Measurements from ENCODE around the gene AMELX. TPM values are rescaled to one million over a fixed set of nuclear protein-coding genes. Genes with fewer than 3 reads are reported as not detected.

The AMELX gene
- total and polyA plus RNA-seq, 2 of the 13 experiments (the other 11 are each of a cell fraction or from before 2014, with no cell fraction given), result not detected

DNA sequence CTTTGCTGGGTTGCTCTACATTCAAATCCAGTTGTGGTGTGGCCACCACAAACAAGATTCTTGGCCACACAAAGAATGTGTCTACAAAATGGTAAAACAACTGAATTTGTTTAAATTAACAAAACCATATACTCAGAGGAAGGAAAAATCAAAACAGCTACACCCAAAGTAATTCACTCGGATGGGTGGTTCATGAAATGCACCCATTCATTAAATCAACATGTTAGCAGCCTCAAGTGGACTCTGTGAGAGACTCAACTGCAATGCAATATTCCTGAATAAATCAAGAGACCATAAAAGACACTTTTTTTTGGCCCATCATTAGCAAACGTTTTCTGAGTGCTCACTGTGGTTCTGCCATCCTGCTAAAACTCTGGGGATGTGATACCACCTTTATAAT lies 11.2 kb upstream of the AMELX start:
- H3K4me2 ChIP-seq (ENCODE audit: low read depth, low read length), result no peak overlapping the region
- no TSS peak for BruUV-seq (replicated peaks)
- no peaks in the 10 kb centered on the region for H3K36me3 ChIP-seq (replicated peaks in 1 of 2; ENCODE audit: control insufficient read depth in 1 of 2, insufficient read depth in 2 of 2, low read length in 2 of 2)
- ChIA-PET CTCF (ENCODE audit: low intra/inter-chr PET ratio, low total read pairs) (no interaction called here), POLR2A (no interaction called here)
- WGBS (ENCODE audit: low lambda C conversion rate), result 0% methylated on average over 1 of the region's 2 CpGs
- no peaks in the 10 kb centered on the region for H3K4me1 ChIP-seq (ENCODE audit: insufficient read depth, low read length)
- H3K4me3 ChIP-seq (replicated peaks in 1 of 3; ENCODE audit: insufficient read depth in 1 of 3, low read depth in 2 of 3, low read length in 3 of 3), result no peak overlapping the region
- no peaks in the 10 kb centered on the region for H4K20me1 ChIP-seq (ENCODE audit: insufficient read depth, low read length)
- no peak overlapping the region for H2AFZ ChIP-seq (ENCODE audit: low read length)
- no peak for DNase-seq (ENCODE audit: low spot score)
- no peaks in the 10 kb centered on the region for H3K9me3 ChIP-seq (ENCODE audit: low read length)
- no peak overlapping the region for H3K27ac ChIP-seq (ENCODE audit: extremely low read length, insufficient read depth, low read length)
- H3K27me3 ChIP-seq (ENCODE audit: control insufficient read depth in 1 of 2, insufficient read depth in 2 of 2, low read length in 2 of 2), result no peaks in the 10 kb centered on the region
- no peaks in the 10 kb centered on the region for H3K79me2 ChIP-seq (ENCODE audit: insufficient read depth, low read length)
- in situ Hi-C loops (cut with HindIII; ENCODE audit: extremely low pct_ligation_motif_present, low pct_unique_long_range_greater_than_20kb) (no loop called here), intact Hi-C loops (cut with micrococcal nuclease; ENCODE audit: unreplicated experiment) (no loop called here)
- no peak for ATAC-seq
- FAIRE-seq, result no peak
- no peak overlapping the region for H3K9ac ChIP-seq (ENCODE audit: insufficient read depth, low read depth, low read length)
- TF ChIP-seq TGIF2 (CRISPR knock-in tag; IDR thresholded peaks at IDR 0.05), result no peak
- no peak for TF ChIP-seq AKNA (CRISPR knock-in tag; IDR thresholded peaks at IDR 0.05; ENCODE audit: borderline replicate concordance)
- no peak for TF ChIP-seq CREM (IDR thresholded peaks at IDR 0.05)
- no peak for TF ChIP-seq CREM (CRISPR knock-in tag; IDR thresholded peaks at IDR 0.05)
- no peak for TF ChIP-seq ATF1 (CRISPR knock-in tag; IDR thresholded peaks at IDR 0.05)
- no peak for TF ChIP-seq ZNF333 (CRISPR knock-in tag; IDR thresholded peaks at IDR 0.05; ENCODE audit: borderline replicate concordance)
- no peak for TF ChIP-seq ZBTB44 (CRISPR knock-in tag; IDR thresholded peaks at IDR 0.05)
- TF ChIP-seq, protein P1, sequence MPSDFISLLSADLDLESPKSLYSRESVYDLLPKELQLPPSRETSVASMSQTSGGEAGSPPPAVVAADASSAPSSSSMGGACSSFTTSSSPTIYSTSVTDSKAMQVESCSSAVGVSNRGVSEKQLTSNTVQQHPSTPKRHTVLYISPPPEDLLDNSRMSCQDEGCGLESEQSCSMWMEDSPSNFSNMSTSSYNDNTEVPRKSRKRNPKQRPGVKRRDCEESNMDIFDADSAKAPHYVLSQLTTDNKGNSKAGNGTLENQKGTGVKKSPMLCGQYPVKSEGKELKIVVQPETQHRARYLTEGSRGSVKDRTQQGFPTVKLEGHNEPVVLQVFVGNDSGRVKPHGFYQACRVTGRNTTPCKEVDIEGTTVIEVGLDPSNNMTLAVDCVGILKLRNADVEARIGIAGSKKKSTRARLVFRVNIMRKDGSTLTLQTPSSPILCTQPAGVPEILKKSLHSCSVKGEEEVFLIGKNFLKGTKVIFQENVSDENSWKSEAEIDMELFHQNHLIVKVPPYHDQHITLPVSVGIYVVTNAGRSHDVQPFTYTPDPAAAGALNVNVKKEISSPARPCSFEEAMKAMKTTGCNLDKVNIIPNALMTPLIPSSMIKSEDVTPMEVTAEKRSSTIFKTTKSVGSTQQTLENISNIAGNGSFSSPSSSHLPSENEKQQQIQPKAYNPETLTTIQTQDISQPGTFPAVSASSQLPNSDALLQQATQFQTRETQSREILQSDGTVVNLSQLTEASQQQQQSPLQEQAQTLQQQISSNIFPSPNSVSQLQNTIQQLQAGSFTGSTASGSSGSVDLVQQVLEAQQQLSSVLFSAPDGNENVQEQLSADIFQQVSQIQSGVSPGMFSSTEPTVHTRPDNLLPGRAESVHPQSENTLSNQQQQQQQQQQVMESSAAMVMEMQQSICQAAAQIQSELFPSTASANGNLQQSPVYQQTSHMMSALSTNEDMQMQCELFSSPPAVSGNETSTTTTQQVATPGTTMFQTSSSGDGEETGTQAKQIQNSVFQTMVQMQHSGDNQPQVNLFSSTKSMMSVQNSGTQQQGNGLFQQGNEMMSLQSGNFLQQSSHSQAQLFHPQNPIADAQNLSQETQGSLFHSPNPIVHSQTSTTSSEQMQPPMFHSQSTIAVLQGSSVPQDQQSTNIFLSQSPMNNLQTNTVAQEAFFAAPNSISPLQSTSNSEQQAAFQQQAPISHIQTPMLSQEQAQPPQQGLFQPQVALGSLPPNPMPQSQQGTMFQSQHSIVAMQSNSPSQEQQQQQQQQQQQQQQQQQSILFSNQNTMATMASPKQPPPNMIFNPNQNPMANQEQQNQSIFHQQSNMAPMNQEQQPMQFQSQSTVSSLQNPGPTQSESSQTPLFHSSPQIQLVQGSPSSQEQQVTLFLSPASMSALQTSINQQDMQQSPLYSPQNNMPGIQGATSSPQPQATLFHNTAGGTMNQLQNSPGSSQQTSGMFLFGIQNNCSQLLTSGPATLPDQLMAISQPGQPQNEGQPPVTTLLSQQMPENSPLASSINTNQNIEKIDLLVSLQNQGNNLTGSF (CRISPR knock-in tag; IDR thresholded peaks at IDR 0.05), result no peak
- no peak for TF ChIP-seq ZBTB33 (CRISPR knock-in tag; IDR thresholded peaks at IDR 0.05)
- TF ChIP-seq TBX2 (CRISPR knock-in tag; IDR thresholded peaks at IDR 0.05; ENCODE audit: borderline replicate concordance), result no peak
